A549 (cell line): Measurements from ENCODE around the gene TPI1. TPM values are rescaled to one million over a fixed set of nuclear protein-coding genes. Genes with fewer than 3 reads are reported as not detected.

ENCODE experiments used
- ATAC-seq, 2 experiments: fragments of 200-7000 bp in 1 of 2; fragments of >200 bp in 1 of 2; cut with Nextera tagmentation in 1 of 2; cut with Tn5 transposase in 1 of 2; 3 replicates each; pipeline versions ENCODE4 v1.8.0 to v1.9.1; 2018 to 2020; ENCODE audit warnings: mild to moderate bottlenecking in 1 of 2, moderate library complexity in 1 of 2
- CTCF ChIA-PET: fragments of 300-600 bp; sonication (Branson Sonifier 250); formaldehyde crosslinking; extraction: SDS; loops from one replicate; lab custom pipeline; 2021; ENCODE audit warnings: antibody characterized with exemption, inconsistent platforms; lab: Yijun Ruan, JAX
- POLR2A ChIA-PET: fragments of 350-600 bp; formaldehyde crosslinking; extraction: SDS; loops from one replicate; lab custom pipeline; 2021; ENCODE audit warnings: antibody characterized with exemption, inconsistent platforms; lab: Yijun Ruan, JAX
- DNase-seq, 2 experiments: peaks; one replicate each; pipeline versions ENCODE4 v3.0.0 to v3.0.0-alpha.2; 2011 to 2016; ENCODE audit warnings: low read depth in 1 of 2, low spot score in 1 of 2
- FAIRE-seq: peaks from 2 replicates; lab custom pipeline; 2011; peaks lifted over from hg19 to GRCh38; lab: Jason Lieb, UNC
- H3K27ac ChIP-seq, 2 experiments: fragments of >200 bp; sonication (Bioruptor Twin); formaldehyde crosslinking; 3 replicates each; pipeline ENCODE4 v1.5.1; 2016 to 2017
- H3K4me1 ChIP-seq: fragments of >200 bp; sonication (Bioruptor Twin); formaldehyde crosslinking; 3 replicates; pipeline ENCODE4 v1.6.1; 2016
- H3K4me2 ChIP-seq: fragments of >200 bp; sonication (Bioruptor Twin); formaldehyde crosslinking; 3 replicates; pipeline ENCODE4 v1.6.1; 2016
- H3K4me3 ChIP-seq: fragments of >200 bp; sonication (Bioruptor Twin); formaldehyde crosslinking; 3 replicates; pipeline ENCODE4 v1.5.1; 2016
- H3K9me3 ChIP-seq: fragments of >200 bp; sonication (Bioruptor Twin); formaldehyde crosslinking; 3 replicates; pipeline ENCODE4 v1.6.1; 2016
- BCL3 ChIP-seq: fragments of >200 bp; sonication (Bioruptor Twin); formaldehyde crosslinking; IDR thresholded peaks from 3 replicates; pipeline ENCODE4 v1.6.1; 2016
- BHLHE40 ChIP-seq: IDR thresholded peaks from 2 replicates; pipeline ENCODE4 v1.6.1; 2012; ENCODE audit warnings: low read depth, low read length, inconsistent platforms
- CHD2 ChIP-seq: fragments of 150-350 bp; IDR thresholded peaks from 2 replicates; pipeline ENCODE4 v1.6.1; 2014; ENCODE audit warnings: low read length; ENCODE audit not compliant: partially characterized antibody
- ESRRA ChIP-seq: fragments of 150-350 bp; IDR thresholded peaks from 2 replicates; pipeline ENCODE4 v1.6.1; 2014; ENCODE audit warnings: mild to moderate bottlenecking, low read length, borderline replicate concordance
- GATA3 ChIP-seq: IDR thresholded peaks from 2 replicates; pipeline ENCODE4 v1.6.1; 2012; ENCODE audit warnings: borderline replicate concordance
- JUN ChIP-seq, 2 experiments: fragments of >200 bp; sonication (Bioruptor Twin); formaldehyde crosslinking; IDR thresholded peaks; 2 replicates in 1 of 2; 3 replicates in 1 of 2; pipeline ENCODE4 v1.6.1; 2016 to 2017
- MAX ChIP-seq: IDR thresholded peaks from 2 replicates; pipeline ENCODE4 v1.6.1; 2012
- MYC ChIP-seq: IDR thresholded peaks from 2 replicates; pipeline ENCODE4 v1.6.1; 2012; ENCODE audit warnings: mild to moderate bottlenecking, inconsistent platforms, low read length, improper control_type of control experiment, borderline replicate concordance
- PHF8 ChIP-seq: fragments of 200-600 bp; sonication (generic); IDR thresholded peaks from 2 replicates; pipeline ENCODE4 v1.6.1; 2016; ENCODE audit warnings: low read depth, mild to moderate bottlenecking, antibody characterized with exemption, moderate library complexity, borderline replicate concordance
- POLR2A ChIP-seq: IDR thresholded peaks from 2 replicates; pipeline ENCODE4 v1.6.1; 2012; ENCODE audit warnings: mild to moderate bottlenecking, low read length
- RAD21 ChIP-seq, 2 experiments: fragments of >200 bp in 1 of 2; sonication (Bioruptor Twin) in 1 of 2; formaldehyde crosslinking in 1 of 2; IDR thresholded peaks in 1 of 2; conservative IDR thresholded peaks in 1 of 2; 2 replicates in 1 of 2; 3 replicates in 1 of 2; pipeline ENCODE4 v1.6.1; 2012 to 2018; ENCODE audit warnings: inconsistent platforms in 1 of 2
- RFX5 ChIP-seq: fragments of 450-650 bp; IDR thresholded peaks from 2 replicates; pipeline ENCODE4 v1.7.1; 2014; ENCODE audit warnings: antibody characterized with exemption, mild to moderate bottlenecking, moderate library complexity
- RNF2 ChIP-seq: fragments of 200-600 bp; sonication (generic); IDR thresholded peaks from 2 replicates; pipeline ENCODE4 v1.6.1; 2016; ENCODE audit warnings: low read depth, mild to moderate bottlenecking, antibody characterized with exemption, moderate library complexity, borderline replicate concordance
- SMC3 ChIP-seq: fragments of >200 bp; sonication (Bioruptor Twin); formaldehyde crosslinking; IDR thresholded peaks from 3 replicates; pipeline ENCODE4 v1.6.1; 2018; ENCODE audit warnings: inconsistent platforms
- WGBS: methylation state at CpG from one replicate; pipeline ENCODE4 v1.1.6; 2017; ENCODE audit errors: missing lambda C conversion rate; 5-methylcytosine and 5-hydroxymethylcytosine counted together
- polyA plus RNA-seq, 4 experiments: library from polyadenylated mRNA; depleted of rRNA in 3 of 4; stranded (reverse); fragments of >200 nt; fragmentation: RNase III in 1 of 4; extraction: RNeasy Plus Mini Kit Qiagen cat#74134 plus additional on column Dnase treatment in 1 of 4; gene quantifications; 2 replicates in 3 of 4; 3 replicates in 1 of 4; pipeline ENCODE4 v1.2.3, GENCODE V29; 2011 to 2017
- TF ChIP-seq, protein P1 (sequence below): fragments of >200 bp; sonication (Bioruptor Twin); formaldehyde crosslinking; IDR thresholded peaks from 3 replicates; pipeline ENCODE4 v1.5.1; 2016
- TF ChIP-seq, protein P2 (sequence below): IDR thresholded peaks from 2 replicates; pipeline ENCODE4 v1.6.1; 2012
- TF ChIP-seq, protein P3 (sequence below): IDR thresholded peaks from 2 replicates; pipeline ENCODE4 v1.6.1; 2012; ENCODE audit warnings: low read depth, borderline replicate concordance

The TPI1 gene
- polyA plus RNA-seq, 2 of the 4 experiments (the other 2 are of a cell fraction): 1,293 to 1,913 TPM

DNA sequence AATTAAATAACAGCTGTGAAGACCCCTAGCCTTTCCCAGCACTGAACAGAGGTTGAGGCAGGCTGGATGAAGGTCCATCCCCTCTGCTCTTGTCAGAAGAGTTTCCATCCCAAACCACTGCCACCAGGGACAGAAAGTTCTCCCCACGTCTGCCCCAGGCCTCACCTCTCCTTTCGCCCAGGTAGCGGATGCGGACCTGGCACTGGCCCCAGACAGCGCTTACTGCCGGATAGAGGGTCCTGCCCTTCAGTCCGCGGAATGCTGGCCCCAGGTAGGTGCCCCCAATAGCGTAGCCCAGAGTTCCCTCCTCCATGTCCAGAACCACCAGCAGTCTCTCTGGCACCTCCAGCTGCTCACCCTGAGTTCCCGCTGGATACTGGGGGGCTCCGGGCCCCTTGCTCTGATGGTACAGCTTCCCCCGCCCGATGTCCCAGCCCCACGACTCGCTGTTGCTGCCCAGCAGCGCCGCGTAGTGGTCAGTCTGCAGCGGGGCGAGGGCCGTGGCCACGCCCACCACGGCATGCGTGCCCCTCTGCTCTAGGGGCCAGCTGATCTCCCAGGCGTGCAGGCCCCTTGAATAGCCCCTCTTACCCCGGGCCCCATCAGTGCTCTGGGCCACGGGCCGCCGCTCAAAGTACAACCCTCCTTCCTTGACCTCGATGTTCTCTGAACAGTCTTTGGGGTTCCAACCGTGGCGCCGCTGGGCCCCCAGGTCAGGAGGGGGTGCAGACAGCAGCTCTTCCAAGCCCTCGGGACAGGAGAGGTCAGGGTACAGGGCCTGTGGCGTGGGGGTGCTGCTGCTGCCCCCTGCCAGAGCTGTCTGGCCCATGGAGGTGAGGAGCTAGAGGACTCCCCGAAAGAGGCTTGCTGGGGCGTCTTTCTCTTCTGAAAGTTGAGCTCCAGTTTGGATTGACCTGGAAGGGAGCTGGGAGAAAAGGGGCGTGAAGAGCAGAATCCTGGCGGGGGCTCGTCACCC, 5.0 kb downstream of the TPI1 start:
- Histone ChIP-seq H3K9me3 (no peaks in the 10 kb centered on the region), H3K27ac (peak overlapping the region; percentile 93 to 94)
- POLR2A ChIA-PET: interaction anchor here (0.6 to 6.0 kb wide), 19 partner anchors 10 to 333 kb away, joined by 3 to 105 read pairs (median 4); partner anchors contain the start of genes C12orf57, CDCA3, COPS7A and ENO2
- WGBS: 2% methylated on average over 31 of the region's 40 CpGs
- TF ChIP-seq BCL3 (peak; percentile 39; the same call in 2 of the 3 replicates), ESRRA (no peak), BHLHE40 (no peak), MAX (peak; percentile 93), RFX5 (no peak), PHF8 (peak; percentile 27; the same call in 1 of the 2 replicates), MYC (peak; percentile 60; the same call in 1 of the 2 replicates), CHD2 (no peak), RNF2 (0 out of 2 replicates have a peak, but pooled peaks have one; percentile 75), RAD21 (conservative IDR thresholded peaks at IDR 0.05 in 1 of 2, IDR thresholded peaks at IDR 0.05 in 1 of 2) (peak; percentile 65 to 70), SMC3 (peak; percentile 88), POLR2A (peak; percentile 59), JUN (IDR thresholded peaks at IDR 0.05) (peak in 1 of 2 experiments; percentile 31; a peak in 2 of 5 replicates), GATA3 (peak; percentile 25; the same call in 1 of the 2 replicates)
- TF ChIP-seq, protein P1, sequence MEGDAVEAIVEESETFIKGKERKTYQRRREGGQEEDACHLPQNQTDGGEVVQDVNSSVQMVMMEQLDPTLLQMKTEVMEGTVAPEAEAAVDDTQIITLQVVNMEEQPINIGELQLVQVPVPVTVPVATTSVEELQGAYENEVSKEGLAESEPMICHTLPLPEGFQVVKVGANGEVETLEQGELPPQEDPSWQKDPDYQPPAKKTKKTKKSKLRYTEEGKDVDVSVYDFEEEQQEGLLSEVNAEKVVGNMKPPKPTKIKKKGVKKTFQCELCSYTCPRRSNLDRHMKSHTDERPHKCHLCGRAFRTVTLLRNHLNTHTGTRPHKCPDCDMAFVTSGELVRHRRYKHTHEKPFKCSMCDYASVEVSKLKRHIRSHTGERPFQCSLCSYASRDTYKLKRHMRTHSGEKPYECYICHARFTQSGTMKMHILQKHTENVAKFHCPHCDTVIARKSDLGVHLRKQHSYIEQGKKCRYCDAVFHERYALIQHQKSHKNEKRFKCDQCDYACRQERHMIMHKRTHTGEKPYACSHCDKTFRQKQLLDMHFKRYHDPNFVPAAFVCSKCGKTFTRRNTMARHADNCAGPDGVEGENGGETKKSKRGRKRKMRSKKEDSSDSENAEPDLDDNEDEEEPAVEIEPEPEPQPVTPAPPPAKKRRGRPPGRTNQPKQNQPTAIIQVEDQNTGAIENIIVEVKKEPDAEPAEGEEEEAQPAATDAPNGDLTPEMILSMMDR: peak; percentile 94
- TF ChIP-seq, protein P2, sequence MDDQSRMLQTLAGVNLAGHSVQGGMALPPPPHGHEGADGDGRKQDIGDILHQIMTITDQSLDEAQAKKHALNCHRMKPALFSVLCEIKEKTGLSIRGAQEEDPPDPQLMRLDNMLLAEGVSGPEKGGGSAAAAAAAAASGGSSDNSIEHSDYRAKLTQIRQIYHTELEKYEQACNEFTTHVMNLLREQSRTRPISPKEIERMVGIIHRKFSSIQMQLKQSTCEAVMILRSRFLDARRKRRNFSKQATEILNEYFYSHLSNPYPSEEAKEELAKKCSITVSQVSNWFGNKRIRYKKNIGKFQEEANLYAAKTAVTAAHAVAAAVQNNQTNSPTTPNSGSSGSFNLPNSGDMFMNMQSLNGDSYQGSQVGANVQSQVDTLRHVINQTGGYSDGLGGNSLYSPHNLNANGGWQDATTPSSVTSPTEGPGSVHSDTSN: peak; percentile 73
- TF ChIP-seq, protein P3, sequence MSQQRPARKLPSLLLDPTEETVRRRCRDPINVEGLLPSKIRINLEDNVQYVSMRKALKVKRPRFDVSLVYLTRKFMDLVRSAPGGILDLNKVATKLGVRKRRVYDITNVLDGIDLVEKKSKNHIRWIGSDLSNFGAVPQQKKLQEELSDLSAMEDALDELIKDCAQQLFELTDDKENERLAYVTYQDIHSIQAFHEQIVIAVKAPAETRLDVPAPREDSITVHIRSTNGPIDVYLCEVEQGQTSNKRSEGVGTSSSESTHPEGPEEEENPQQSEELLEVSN: peak; percentile 44; the same call in 1 of the 2 replicates
- TF ChIP-seq, all 56 proteins: peak for 13
- CTCF ChIA-PET: interaction anchor here (0.5 to 17.9 kb wide), 38 partner anchors 9 to 417 kb away, joined by 3 to 399 read pairs (median 6); partner anchors contain the start of genes ATN1, C12orf57, C1RL and CDCA3
- H3K4me2 ChIP-seq: peak overlapping the region; percentile 100
- peaks cover 42% of the 10 kb centered on the region for H3K4me1 ChIP-seq
- peak; percentile 78 to 81 for DNase-seq
- H3K4me3 ChIP-seq: peak overlapping the region; percentile 77
- ATAC-seq: peak; percentile 52 to 70
- FAIRE-seq: no peak
